Measurements from ENCODE around the gene TNRC6A.

- TF ChIP-seq CTCF (conservative IDR thresholded peaks at IDR 0.05; ENCODE audit: low read length) (no peak), EZH2phosphoT487 (IDR thresholded peaks at IDR 0.05; ENCODE audit: borderline replicate concordance, low read depth, low read length) (no peak)
Measured at GRCh38 chr16:24848065-24848464, 118.6 kb downstream of the TNRC6A start.

All from OCI-LY7 (cell line).